Smooth muscle cell of the brain vasculature (primary cell): ENCODE data around the gene FBN1.

Source experiments
- DNase-seq: peaks from one replicate; pipeline ENCODE4 v3.0.0-alpha.2; 2012; ENCODE audit warnings: low read depth, low spot score

Gene FBN1

GRCh38 chr15:48623456-48623855 is 22.1 kb downstream of the FBN1 start:
- DNase-seq, result no peak

- no peak for DNase-seq
Observed at GRCh38 chr15:48622237-48622636, 23.3 kb downstream of the FBN1 start.

DNA sequence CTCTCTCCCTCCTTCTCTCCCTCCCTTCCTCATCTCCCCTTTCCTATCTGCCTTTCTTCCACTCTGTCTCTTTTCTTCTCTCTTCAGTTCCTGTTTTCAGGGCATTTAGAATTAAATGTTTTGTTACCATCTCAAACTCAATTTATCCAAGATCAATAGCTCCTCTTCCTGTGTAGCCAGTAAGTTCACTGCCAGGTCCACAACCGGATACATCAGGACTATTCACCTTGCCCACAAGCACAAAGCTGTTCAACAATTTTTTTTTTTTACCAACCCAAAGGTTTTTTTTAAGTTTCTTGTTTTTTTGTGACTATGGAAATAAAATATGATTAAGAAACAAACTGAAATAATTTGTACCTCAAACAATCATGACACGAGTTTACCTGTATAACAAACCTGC is 26.1 kb downstream of the FBN1 start:
- no peak for DNase-seq

GRCh38 chr15:48617619-48618018 is 27.9 kb downstream of the FBN1 start:
- peak; percentile 79 for DNase-seq

GRCh38 chr15:48616216-48616615 is 29.3 kb downstream of the FBN1 start:
- DNase-seq, result no peak

- no peak for DNase-seq
Observed at GRCh38 chr15:48614051-48614450, 31.5 kb downstream of the FBN1 start.

DNA sequence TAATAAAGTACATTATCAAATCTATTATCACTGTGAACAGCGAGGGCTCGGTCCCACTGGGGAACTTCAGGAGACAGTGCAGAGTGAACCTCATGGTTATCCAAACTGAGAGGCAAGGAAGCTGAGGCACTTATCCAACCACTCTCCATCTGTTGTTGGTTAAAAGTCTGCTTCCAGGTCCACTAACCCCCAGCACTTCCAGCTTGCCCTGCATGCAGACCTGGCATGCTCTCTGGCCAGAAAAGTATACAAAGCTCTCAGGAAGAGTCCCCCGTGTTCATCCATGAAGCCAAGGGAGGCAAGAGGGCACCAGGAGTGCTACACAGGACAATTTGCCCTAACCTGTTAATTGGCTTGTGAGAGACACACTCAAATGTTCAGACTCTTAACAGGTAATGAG is 36.0 kb downstream of the FBN1 start:
- DNase-seq, result peak; percentile 41

DNA sequence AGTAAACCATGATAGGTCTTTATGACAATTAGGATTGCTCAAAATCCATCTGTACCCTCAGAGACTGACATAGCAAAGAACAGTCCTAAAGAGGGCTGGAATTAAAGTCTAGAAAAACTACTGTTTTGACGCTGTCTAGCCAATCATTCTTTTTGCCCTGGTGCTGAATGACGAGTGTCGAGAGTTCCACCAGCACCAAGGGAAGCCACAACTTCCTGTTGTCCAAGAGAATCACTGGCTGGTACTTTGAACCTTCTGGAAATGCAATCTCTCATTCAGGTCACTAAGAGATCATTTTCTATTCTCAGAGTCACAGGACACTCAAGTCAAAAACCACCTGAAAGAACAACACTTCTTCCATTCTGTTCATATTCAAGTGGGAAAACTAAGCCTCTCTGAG is 37.7 kb downstream of the FBN1 start:
- no peak for DNase-seq

DNA sequence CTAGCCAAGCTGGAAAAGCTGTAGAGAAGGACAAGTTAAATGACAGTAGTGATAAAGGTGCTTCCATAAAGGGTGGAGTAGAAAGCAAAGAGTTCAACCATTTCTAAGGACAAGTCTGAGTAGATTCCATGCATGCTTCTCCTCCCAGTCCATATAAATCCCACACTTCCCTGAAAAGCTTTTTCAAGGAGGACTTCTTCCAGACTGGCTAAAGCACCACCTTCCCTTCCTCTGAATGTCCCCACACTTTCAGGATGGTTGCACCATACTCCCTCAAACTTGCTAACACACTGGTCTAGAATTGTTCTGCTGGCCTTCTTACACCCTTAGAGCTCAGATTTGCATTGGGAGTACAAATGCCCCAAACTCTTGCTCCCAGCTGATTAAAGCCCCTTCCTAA is 40.9 kb downstream of the FBN1 start:
- DNase-seq, result no peak

DNA sequence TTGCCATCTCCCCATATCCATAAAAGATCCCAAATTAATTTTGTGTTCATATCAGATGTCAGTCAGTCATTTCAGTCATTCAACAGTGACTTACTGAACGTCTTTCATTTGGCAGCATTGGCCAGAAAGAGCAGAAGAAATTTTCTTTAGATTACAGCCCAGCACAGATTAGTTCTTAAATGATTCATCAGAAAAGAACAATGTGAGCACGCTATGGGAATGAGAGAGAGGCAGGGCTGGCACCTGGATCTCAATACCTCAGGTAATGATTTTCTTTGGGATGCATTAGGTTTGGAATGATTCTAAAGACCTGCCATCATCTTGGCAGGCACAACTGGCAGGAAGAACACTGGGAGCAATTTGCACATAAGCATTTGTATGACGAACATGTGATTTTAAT is 41.6 kb downstream of the FBN1 start:
- DNase-seq, result no peak

GRCh38 chr15:48603123-48603500 is 42.4 kb downstream of the FBN1 start:
- no peak for DNase-seq

DNA sequence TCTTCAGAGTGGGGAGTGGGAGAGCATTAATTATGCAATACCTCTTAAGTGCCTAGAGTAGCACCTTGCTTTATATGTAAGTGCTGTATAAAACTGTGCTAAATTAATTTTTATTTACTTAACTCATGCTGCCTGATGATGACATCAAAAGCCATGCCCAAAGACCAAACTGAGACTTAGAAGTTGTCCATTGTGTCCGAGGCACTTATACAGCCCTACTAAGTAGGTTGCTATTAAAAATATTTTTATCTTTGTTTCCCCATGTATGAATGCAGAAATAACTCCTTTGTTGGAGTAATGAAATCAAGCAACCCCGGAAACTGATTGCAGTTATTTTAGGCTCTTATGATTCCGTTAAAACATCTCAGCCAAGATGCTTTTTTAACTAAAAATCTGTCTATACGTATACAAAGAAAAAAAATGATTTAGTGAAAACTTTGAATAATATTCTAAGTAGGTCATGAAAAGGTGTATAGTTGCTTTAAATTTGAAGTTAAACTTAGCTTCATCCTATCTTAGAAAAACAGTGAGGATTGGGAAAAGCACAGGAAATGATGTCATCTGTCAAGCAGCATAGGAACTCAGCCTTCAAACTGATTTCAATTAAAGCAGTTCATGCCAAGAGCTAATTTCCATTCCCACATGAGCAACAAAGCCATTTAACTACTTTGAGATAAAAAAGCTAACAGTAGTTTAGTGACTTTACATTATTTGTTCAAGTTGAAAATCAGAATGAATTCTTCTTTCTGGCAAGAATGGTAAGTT is 43.0 kb downstream of the FBN1 start:
- no peak for DNase-seq

- no peak for DNase-seq
Observed at GRCh38 chr15:48601095-48601494, 44.4 kb downstream of the FBN1 start.

DNA sequence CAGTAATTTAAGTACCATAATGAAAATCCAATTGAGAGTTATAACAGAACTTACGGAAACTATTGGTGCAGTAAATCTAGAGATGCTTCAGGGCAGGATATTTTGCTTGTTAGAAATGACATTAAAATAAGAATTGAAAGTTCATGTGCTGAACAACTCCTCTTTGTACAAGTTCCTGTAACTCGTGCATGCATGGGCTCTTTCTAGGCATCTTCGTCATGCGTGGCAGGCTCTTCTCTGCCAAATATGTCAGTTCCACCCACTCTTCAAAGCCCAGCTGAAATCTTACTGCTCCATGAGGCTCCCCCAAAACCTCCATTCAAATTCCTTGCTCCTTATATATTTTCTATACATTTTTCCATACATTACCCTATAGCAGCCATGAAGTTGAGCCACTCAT is 48.7 kb downstream of the FBN1 start:
- no peak for DNase-seq

DNA sequence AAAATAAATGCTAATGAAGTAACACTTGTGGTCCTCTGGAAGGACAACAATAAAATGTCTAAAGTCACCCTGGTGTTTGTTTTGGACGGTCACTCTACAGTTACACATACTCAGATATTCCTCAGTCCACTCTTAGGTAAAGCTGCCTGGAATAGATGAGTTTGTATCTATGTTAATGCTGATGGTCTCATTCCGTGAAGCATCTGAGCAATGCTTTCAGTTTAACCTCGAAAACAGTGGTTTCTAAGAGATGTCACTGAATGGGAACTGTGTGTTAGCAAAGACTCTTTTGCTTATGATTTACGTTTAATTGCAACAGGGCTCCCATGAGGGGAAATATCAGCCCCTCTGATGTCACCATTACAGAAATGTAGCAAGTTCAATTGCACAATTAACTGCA is 49.1 kb downstream of the FBN1 start:
- no peak for DNase-seq

- DNase-seq, result no peak
Observed at GRCh38 chr15:48595981-48596380, 49.5 kb downstream of the FBN1 start.

DNA sequence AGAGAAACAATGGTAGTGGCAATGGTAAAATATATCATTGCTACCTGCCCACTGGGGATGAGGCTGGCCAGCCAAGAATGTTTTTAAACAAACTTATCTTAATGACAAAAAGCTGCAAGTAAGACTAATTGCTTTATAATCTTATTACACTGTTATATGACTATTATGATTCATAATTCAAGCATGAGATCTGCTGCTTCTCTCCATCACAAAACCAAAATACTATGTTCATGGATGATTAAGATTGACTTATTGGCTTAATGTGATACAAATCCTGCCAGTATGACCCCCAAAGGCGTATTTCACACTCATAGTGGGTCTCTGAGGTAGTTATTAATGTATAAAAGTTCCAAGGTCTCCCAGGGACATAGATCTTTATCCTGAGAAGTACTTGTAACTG is 52.6 kb downstream of the FBN1 start:
- DNase-seq, result no peak

DNA sequence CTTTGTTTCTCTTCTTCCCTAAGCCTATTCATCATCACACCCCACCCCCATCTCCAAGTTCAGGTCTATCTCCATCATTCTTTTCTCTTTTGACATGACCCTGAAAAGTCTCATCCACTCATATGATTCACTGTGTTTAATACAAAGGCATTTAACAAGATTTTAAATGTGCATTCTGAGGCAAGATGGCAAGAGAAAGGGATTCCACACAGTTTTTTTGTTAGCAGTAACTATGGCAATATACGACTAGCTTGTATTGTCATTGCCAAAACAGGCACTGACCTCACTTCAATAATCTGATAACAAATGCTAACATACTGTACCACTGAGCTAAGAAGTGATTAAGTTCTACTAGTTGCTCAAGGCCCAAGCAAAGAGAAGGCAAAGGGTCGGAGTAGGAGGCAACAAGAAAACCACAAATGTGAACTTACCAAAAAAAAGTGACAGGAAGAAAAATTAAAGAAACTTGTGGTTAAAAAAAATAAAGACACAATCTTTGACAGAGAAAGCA is 53.2 kb downstream of the FBN1 start:
- no peak for DNase-seq

- no peak for DNase-seq
Observed at GRCh38 chr15:48590723-48591122, 54.8 kb downstream of the FBN1 start.

- DNase-seq, result no peak
Observed at GRCh38 chr15:48584812-48585563, 60.5 kb downstream of the FBN1 start.

DNA sequence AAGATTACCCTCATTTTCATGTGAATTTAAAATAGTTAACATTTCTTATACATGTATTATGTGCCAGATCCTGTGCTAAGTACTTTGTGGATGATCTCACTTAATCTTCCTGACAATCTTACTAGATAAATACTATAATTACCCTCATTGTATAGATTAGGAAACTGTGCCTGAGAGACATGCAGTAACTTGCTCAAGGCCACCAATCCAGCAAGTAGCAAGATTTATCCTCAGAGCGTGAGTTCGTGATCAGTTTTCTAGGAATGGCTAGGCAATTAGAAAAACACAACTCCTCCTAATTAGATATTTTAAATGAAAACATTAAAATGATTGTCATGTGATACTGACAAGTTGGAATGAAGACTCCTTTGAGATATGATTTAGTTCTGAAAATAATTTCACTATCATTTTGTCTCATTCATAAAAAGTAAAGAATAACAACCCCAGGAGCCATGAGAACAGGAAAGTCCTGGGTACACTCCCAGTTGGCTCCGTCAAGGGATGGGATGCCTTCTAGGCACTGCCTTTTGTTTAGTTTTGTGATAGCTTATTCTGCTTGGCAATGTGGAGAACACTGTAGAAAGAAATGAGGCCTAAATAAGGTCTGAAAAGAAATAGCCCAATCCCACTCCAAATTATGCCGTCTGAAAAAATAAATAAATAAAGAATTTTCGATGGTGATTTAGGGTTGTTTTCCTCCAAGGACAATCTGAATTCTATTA is 61.3 kb downstream of the FBN1 start:
- no peak for DNase-seq

- DNase-seq, result peak; percentile 57
Observed at GRCh38 chr15:48582452-48583247, 62.9 kb downstream of the FBN1 start.
